Neural progenitor cell (in vitro differentiated cells): ENCODE results near the gene ERO1A.

Experiments used
- CTCF ChIP-seq: fragments of 200-600 bp; sonication (generic); IDR thresholded peaks from 2 replicates; pipeline ENCODE4 v1.5.1; 2017; ENCODE audit warnings: antibody characterized with exemption, mild to moderate bottlenecking
- EZH2 ChIP-seq: fragments of 200-600 bp; sonication (generic); IDR thresholded peaks from 2 replicates; pipeline ENCODE4 v1.6.1; 2017; ENCODE audit warnings: antibody characterized with exemption, mild to moderate bottlenecking, moderate library complexity

- TF ChIP-seq CTCF (no peak), EZH2 (no peak)
Observed at GRCh38 chr14:52701223-52701622, 5.9 kb upstream of the ERO1A start.
